IMR-90 (cell line): ENCODE measurements around the gene CES4A. TPM values are rescaled to one million over a fixed set of nuclear protein-coding genes. Genes with fewer than 3 reads are reported as not detected.

Experiments used
- ATAC-seq: fragments of 200-7000 bp; cut with Tn5 transposase; 2 replicates; pipeline ENCODE4 v1.9.1; 2020; ENCODE audit warnings: low read depth, mild to moderate bottlenecking, moderate library complexity
- BruUV-seq: library from RNA; stranded (reverse); fragments of 400-500 nt; replicated peaks from 2 replicates; lab custom pipeline; 2021; lab: Mats Ljungman, UMichigan
- CTCF ChIA-PET: fragments of 300-600 bp; formaldehyde crosslinking; extraction: SDS; loops from one replicate; lab custom pipeline; 2021; ENCODE audit warnings: antibody characterized with exemption; lab: Yijun Ruan, JAX
- POLR2A ChIA-PET: fragments of 300-600 bp; sonication (Branson Sonifier 250); formaldehyde crosslinking; loops from one replicate; lab custom pipeline; 2022; ENCODE audit warnings: antibody characterized with exemption; ENCODE audit not compliant: unreplicated experiment; lab: Charles Lee
- DNase-seq: peaks from one replicate; pipeline ENCODE4 v3.0.0; 2013
- H2AFZ ChIP-seq: replicated peaks from 2 replicates; pipeline ENCODE3; 2013; ENCODE audit warnings: low read length, mild to moderate bottlenecking; ENCODE audit not compliant: poor library complexity
- H2AK5ac ChIP-seq: 2 replicates; pipeline ENCODE4 v1.6.1; 2013; ENCODE audit warnings: low read depth, low read length, inconsistent platforms
- H2AK9ac ChIP-seq: replicated peaks from 2 replicates; pipeline ENCODE3; 2013; ENCODE audit warnings: mild to moderate bottlenecking, low read depth, low read length, moderate library complexity; ENCODE audit not compliant: poor library complexity
- H2BK120ac ChIP-seq: 2 replicates; pipeline ENCODE4 v1.6.1; 2013; ENCODE audit warnings: low read depth, low read length, inconsistent platforms
- H2BK15ac ChIP-seq: 3 replicates; pipeline ENCODE4 v1.6.1; 2013; ENCODE audit warnings: low read depth, low read length, inconsistent platforms
- H2BK20ac ChIP-seq: 2 replicates; pipeline ENCODE4 v1.6.1; 2013; ENCODE audit warnings: low read depth, mild to moderate bottlenecking, inconsistent platforms, low read length, moderate library complexity
- H2BK5ac ChIP-seq: 2 replicates; pipeline ENCODE4 v1.6.1; 2013; ENCODE audit warnings: mild to moderate bottlenecking, low read depth, low read length, inconsistent platforms; ENCODE audit not compliant: poor library complexity, severe bottlenecking
- H3K14ac ChIP-seq: replicated peaks from 2 replicates; pipeline ENCODE4 v1.6.1; 2013; ENCODE audit warnings: low read depth, low read length, inconsistent platforms
- H3K18ac ChIP-seq: 2 replicates; pipeline ENCODE4 v1.6.1; 2013; ENCODE audit warnings: low read depth, low read length, control low read depth
- H3K23ac ChIP-seq: 2 replicates; pipeline ENCODE4 v1.6.1; 2013; ENCODE audit warnings: low read depth, low read length, inconsistent platforms
- H3K27ac ChIP-seq: 2 replicates; pipeline ENCODE4 v1.5.1; 2013; ENCODE audit warnings: mild to moderate bottlenecking, control low read depth, low read length; ENCODE audit not compliant: insufficient read depth
- H3K27me3 ChIP-seq: 2 replicates; pipeline ENCODE4 v1.6.1; 2013; ENCODE audit warnings: low read length; ENCODE audit not compliant: control insufficient read depth, insufficient read depth
- H3K36me3 ChIP-seq: 2 replicates; pipeline ENCODE4 v1.6.1; 2013; ENCODE audit warnings: low read length, mixed read lengths; ENCODE audit not compliant: control insufficient read depth, insufficient read depth
- H3K4ac ChIP-seq: 2 replicates; pipeline ENCODE4 v1.6.1; 2013; ENCODE audit warnings: low read depth, low read length, inconsistent platforms
- H3K4me1 ChIP-seq: 2 replicates; pipeline ENCODE4 v1.6.1; 2013; ENCODE audit warnings: low read length, mixed read lengths; ENCODE audit not compliant: control insufficient read depth, insufficient read depth
- H3K4me2 ChIP-seq: 2 replicates; pipeline ENCODE4 v1.6.1; 2013; ENCODE audit warnings: low read depth, mild to moderate bottlenecking, control low read depth, low read length, moderate library complexity
- H3K4me3 ChIP-seq: 2 replicates; pipeline ENCODE4 v1.5.1; 2013; ENCODE audit warnings: low read depth, mild to moderate bottlenecking, control low read depth, low read length, moderate library complexity; ENCODE audit not compliant: insufficient read depth
- H3K56ac ChIP-seq: 2 replicates; pipeline ENCODE4 v1.6.1; 2013; ENCODE audit warnings: low read length, inconsistent platforms; ENCODE audit not compliant: insufficient read depth; ENCODE audit errors: extremely low read depth
- H3K79me1 ChIP-seq, 2 experiments: 2 replicates each; pipeline ENCODE4 v1.6.1; 2013; ENCODE audit warnings: low read length in 2 of 2, inconsistent platforms in 1 of 2, low read depth in 1 of 2
- H3K9ac ChIP-seq: 2 replicates; pipeline ENCODE4 v1.6.1; 2013; ENCODE audit warnings: low read depth, low read length, control low read depth
- H3K9me1 ChIP-seq: 2 replicates; pipeline ENCODE4 v1.6.1; 2013; ENCODE audit warnings: low read length, inconsistent platforms; ENCODE audit not compliant: insufficient read depth
- H3K9me3 ChIP-seq: 2 replicates; pipeline ENCODE4 v1.6.1; 2013; ENCODE audit warnings: low read length; ENCODE audit not compliant: control insufficient read depth, insufficient read depth
- H4K20me1 ChIP-seq: 2 replicates; pipeline ENCODE4 v1.6.1; 2013; ENCODE audit warnings: low read length, inconsistent platforms; ENCODE audit not compliant: insufficient read depth
- H4K5ac ChIP-seq: 2 replicates; pipeline ENCODE4 v1.6.1; 2013; ENCODE audit warnings: mild to moderate bottlenecking, low read depth, low read length, control low read depth
- H4K8ac ChIP-seq, 2 experiments: 2 replicates each; pipeline ENCODE4 v1.6.1; 2013; ENCODE audit warnings: low read depth in 2 of 2, low read length in 2 of 2, control low read depth in 1 of 2, inconsistent platforms in 1 of 2
- H4K91ac ChIP-seq: 2 replicates; pipeline ENCODE4 v1.6.1; 2013; ENCODE audit warnings: low read depth, low read length, inconsistent platforms; ENCODE audit not compliant: insufficient read depth
- CEBPB ChIP-seq: IDR thresholded peaks from 2 replicates; pipeline ENCODE4 v1.6.1; 2012; ENCODE audit warnings: low read depth, low read length, improper control_type of control experiment
- ELK1 ChIP-seq: fragments of 150-350 bp; IDR thresholded peaks from 2 replicates; pipeline ENCODE4 v1.6.1; 2016; ENCODE audit warnings: low read depth, mild to moderate bottlenecking, low read length, moderate library complexity, borderline replicate concordance
- NFE2L2 ChIP-seq: fragments of 150-350 bp; IDR thresholded peaks from 2 replicates; pipeline ENCODE4 v1.6.1; 2016; ENCODE audit warnings: low read depth, mild to moderate bottlenecking, low read length
- POLR2A ChIP-seq: IDR thresholded peaks from 2 replicates; pipeline ENCODE4 v1.6.1; 2012; ENCODE audit warnings: mild to moderate bottlenecking, low read depth, low read length
- RFX5 ChIP-seq: IDR thresholded peaks from 2 replicates; pipeline ENCODE4 v1.8.0; 2012; ENCODE audit warnings: low read depth, mild to moderate bottlenecking, low read length, moderate library complexity
- WGBS, 2 experiments: methylation state at CpG; one replicate each; pipeline versions ENCODE4 v1.1.5 to v1.1.7; 2013; ENCODE audit warnings: missing lambda C conversion rate in 2 of 2; ENCODE audit not compliant: insufficient read length in 1 of 2; ENCODE audit errors: extremely low coverage in 2 of 2; 5-methylcytosine and 5-hydroxymethylcytosine counted together
- dilution Hi-C: fragments of 300-500 bp; cut with HindIII; formaldehyde crosslinking; loops from one replicate; pipeline ENCODE4 v1.14.3; 2018; ENCODE audit warnings: low sequenced_read_pairs; ENCODE audit not compliant: unreplicated experiment
- in situ Hi-C: fragments of 300-500 bp; cut with MboI; formaldehyde crosslinking; loops from 3 replicates; pipeline ENCODE4 v1.14.3; 2019; ENCODE audit warnings: low sequenced_read_pairs, inconsistent platforms, mixed read lengths
- intact Hi-C: fragments of 100-400 bp; cut with micrococcal nuclease; formaldehyde crosslinking; loops from 2 replicates; pipeline ENCODE4 v1.10.0; 2022
- polyA plus RNA-seq, 3 experiments: library from polyadenylated mRNA; depleted of rRNA; stranded (reverse); fragments of >200 nt; gene quantifications; 2 replicates each; pipeline ENCODE4 v1.2.3, GENCODE V29; 2012; ENCODE audit warnings: low replicate concordance in 1 of 3
- total RNA-seq: library from RNA; depleted of rRNA; stranded (reverse); fragments of >200 nt; gene quantifications from 2 replicates; pipeline ENCODE4 v1.2.3, GENCODE V29; 2012

The CES4A gene
- total and polyA plus RNA-seq, 2 of the 4 experiments (the other 2 are of a cell fraction): 0.72 to 4.7 TPM

GRCh38 chr16:67034487-67034886 is 46.1 kb downstream of the CES4A start:
- H2AFZ ChIP-seq: no peak overlapping the region
- peaks cover 53% of the 10 kb centered on the region for H4K20me1 ChIP-seq
- H3K56ac ChIP-seq: no peak overlapping the region
- no TSS peak for BruUV-seq
- no peak overlapping the region for H2BK20ac ChIP-seq
- H3K4me2 ChIP-seq: peak overlapping the region; percentile 91
- no peaks in the 10 kb centered on the region for H3K9me3 ChIP-seq
- TF ChIP-seq POLR2A (no peak), ELK1 (no peak), CEBPB (peak; percentile 38; the same call in 1 of the 2 replicates), RFX5 (no peak), NFE2L2 (no peak)
- H3K4ac ChIP-seq: peak overlapping the region; percentile 40; the same call in 1 of the 2 replicates
- H2BK120ac ChIP-seq: no peak overlapping the region
- DNase-seq: peak; percentile 66
- no peak overlapping the region for H4K91ac ChIP-seq
- peaks cover 12% of the 10 kb centered on the region for H3K4me1 ChIP-seq
- WGBS, 2 experiments: no CpG with 5 or more reads among the region's 4 CpGs
- no peak overlapping the region for H3K27ac ChIP-seq
- no peak for ATAC-seq
- H4K5ac ChIP-seq: no peak overlapping the region
- 0 out of 2 replicates have a peak, but pooled peaks cover 3% of the 10 kb centered on the region for H3K9me1 ChIP-seq
- in situ Hi-C loops (no loop called here), dilution Hi-C loops (no loop called here), intact Hi-C loops (loop anchor here (5.0 kb wide), 1 partner anchor 58 kb away; no protein-coding TSS in a partner anchor)
- no peak overlapping the region for H3K9ac ChIP-seq
- no peak overlapping the region for H3K4me3 ChIP-seq
- H3K23ac ChIP-seq: peak overlapping the region; percentile 62; the same call in 1 of the 2 replicates
- H4K8ac ChIP-seq: peak overlapping the region in 1 of 2 experiments; percentile 64; a peak in 2 of 4 replicates
- ChIA-PET POLR2A (interaction anchor here (0.6 kb wide), 1 partner anchor 75 kb away, joined by 3 read pairs; no protein-coding TSS in a partner anchor), CTCF (no interaction called here)
- peaks cover 0 to 39% of the 10 kb centered on the region in 2 experiments; a peak in 2 of 4 replicates for H3K79me1 ChIP-seq
- H3K27me3 ChIP-seq: no peaks in the 10 kb centered on the region
- H3K18ac ChIP-seq: 0 out of 2 replicates have a peak overlapping the region, but pooled peaks have one; percentile 65
- peaks cover 10% of the 10 kb centered on the region for H3K36me3 ChIP-seq
- no peak overlapping the region for H2AK5ac ChIP-seq
- peak overlapping the region; percentile 57 for H2BK5ac ChIP-seq
- no peak overlapping the region for H2AK9ac ChIP-seq
- no peak overlapping the region for H2BK15ac ChIP-seq
- H3K14ac ChIP-seq: peak overlapping the region; percentile 84
